Neural cell (in vitro differentiated cells): ENCODE measurements around the gene LMAN2L.

Experiments
- EP300 ChIP-seq: fragments of 450-650 bp; conservative IDR thresholded peaks from 2 replicates; pipeline ENCODE4 v1.6.1; 2014; ENCODE audit warnings: antibody characterized with exemption, mild to moderate bottlenecking, moderate library complexity; ENCODE audit not compliant: poor library complexity, severe bottlenecking
- EZH2 ChIP-seq: fragments of 200-600, 300-800 bp; shearing (Covaris generic), sonication (generic); IDR thresholded peaks from 2 replicates; pipeline ENCODE4 v1.6.1; 2014; ENCODE audit warnings: antibody characterized with exemption, low read length, borderline replicate concordance, mild to moderate bottlenecking; ENCODE audit not compliant: insufficient read depth, poor library complexity, severe bottlenecking
- POLR2AphosphoS5 ChIP-seq: IDR thresholded peaks from 2 replicates; pipeline ENCODE4 v1.6.1; 2012
- RAD21 ChIP-seq: fragments of 450-650 bp; conservative IDR thresholded peaks from 2 replicates; pipeline ENCODE4 v1.6.1; 2014; ENCODE audit warnings: antibody characterized with exemption, mild to moderate bottlenecking, moderate library complexity
- TAF1 ChIP-seq: IDR thresholded peaks from 2 replicates; pipeline ENCODE4 v1.6.1; 2012; ENCODE audit warnings: low read depth
- TF ChIP-seq, protein P1 (sequence below): fragments of 450-650 bp; IDR thresholded peaks from 2 replicates; pipeline ENCODE4 v1.5.1; 2014; ENCODE audit warnings: antibody characterized with exemption, mild to moderate bottlenecking, moderate library complexity; ENCODE audit not compliant: poor library complexity, severe bottlenecking
- TF ChIP-seq, protein P2 (sequence below): IDR thresholded peaks from 2 replicates; pipeline ENCODE4 v1.6.1; 2012; ENCODE audit warnings: borderline replicate concordance

DNA sequence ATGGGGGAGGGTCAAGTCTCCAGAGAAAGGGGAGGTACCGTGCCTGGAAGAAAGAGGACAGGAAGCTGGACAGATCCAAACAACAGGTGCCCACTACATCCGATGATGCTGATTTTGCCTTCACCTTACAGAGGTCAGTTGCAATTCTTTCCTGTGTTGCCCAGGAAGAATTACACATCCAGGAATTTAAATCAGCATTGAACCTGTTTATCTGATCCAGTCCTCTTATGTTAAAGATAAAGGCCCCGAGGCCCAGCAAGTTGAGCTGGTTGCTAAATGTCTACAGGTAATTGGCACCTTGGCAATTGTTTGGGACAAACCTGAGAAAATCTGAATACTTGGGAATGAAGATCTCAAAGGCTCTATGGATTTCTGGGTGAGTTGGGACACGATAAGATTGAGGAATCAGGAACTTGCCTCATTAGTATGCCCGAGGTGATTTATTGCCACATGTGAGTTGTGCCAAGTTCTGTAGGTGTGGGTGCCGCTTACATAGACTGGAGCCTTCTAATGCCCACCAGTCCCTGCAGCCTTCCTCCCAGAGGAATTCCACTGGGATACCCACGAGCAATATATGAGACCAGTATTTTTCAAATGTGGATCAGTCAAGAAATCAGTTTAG, 13.9 kb upstream of the LMAN2L start:
- TF ChIP-seq TAF1, result no peak
- TF ChIP-seq, protein P1, sequence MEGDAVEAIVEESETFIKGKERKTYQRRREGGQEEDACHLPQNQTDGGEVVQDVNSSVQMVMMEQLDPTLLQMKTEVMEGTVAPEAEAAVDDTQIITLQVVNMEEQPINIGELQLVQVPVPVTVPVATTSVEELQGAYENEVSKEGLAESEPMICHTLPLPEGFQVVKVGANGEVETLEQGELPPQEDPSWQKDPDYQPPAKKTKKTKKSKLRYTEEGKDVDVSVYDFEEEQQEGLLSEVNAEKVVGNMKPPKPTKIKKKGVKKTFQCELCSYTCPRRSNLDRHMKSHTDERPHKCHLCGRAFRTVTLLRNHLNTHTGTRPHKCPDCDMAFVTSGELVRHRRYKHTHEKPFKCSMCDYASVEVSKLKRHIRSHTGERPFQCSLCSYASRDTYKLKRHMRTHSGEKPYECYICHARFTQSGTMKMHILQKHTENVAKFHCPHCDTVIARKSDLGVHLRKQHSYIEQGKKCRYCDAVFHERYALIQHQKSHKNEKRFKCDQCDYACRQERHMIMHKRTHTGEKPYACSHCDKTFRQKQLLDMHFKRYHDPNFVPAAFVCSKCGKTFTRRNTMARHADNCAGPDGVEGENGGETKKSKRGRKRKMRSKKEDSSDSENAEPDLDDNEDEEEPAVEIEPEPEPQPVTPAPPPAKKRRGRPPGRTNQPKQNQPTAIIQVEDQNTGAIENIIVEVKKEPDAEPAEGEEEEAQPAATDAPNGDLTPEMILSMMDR, result no peak
- TF ChIP-seq POLR2AphosphoS5, result no peak
- TF ChIP-seq EP300, result no peak
- no peak for TF ChIP-seq EZH2
- TF ChIP-seq, protein P2, sequence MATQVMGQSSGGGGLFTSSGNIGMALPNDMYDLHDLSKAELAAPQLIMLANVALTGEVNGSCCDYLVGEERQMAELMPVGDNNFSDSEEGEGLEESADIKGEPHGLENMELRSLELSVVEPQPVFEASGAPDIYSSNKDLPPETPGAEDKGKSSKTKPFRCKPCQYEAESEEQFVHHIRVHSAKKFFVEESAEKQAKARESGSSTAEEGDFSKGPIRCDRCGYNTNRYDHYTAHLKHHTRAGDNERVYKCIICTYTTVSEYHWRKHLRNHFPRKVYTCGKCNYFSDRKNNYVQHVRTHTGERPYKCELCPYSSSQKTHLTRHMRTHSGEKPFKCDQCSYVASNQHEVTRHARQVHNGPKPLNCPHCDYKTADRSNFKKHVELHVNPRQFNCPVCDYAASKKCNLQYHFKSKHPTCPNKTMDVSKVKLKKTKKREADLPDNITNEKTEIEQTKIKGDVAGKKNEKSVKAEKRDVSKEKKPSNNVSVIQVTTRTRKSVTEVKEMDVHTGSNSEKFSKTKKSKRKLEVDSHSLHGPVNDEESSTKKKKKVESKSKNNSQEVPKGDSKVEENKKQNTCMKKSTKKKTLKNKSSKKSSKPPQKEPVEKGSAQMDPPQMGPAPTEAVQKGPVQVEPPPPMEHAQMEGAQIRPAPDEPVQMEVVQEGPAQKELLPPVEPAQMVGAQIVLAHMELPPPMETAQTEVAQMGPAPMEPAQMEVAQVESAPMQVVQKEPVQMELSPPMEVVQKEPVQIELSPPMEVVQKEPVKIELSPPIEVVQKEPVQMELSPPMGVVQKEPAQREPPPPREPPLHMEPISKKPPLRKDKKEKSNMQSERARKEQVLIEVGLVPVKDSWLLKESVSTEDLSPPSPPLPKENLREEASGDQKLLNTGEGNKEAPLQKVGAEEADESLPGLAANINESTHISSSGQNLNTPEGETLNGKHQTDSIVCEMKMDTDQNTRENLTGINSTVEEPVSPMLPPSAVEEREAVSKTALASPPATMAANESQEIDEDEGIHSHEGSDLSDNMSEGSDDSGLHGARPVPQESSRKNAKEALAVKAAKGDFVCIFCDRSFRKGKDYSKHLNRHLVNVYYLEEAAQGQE, result no peak
- no peak for TF ChIP-seq RAD21
